ENCODE data around the gene PLEKHA5.

The PLEKHA5 gene

DNA sequence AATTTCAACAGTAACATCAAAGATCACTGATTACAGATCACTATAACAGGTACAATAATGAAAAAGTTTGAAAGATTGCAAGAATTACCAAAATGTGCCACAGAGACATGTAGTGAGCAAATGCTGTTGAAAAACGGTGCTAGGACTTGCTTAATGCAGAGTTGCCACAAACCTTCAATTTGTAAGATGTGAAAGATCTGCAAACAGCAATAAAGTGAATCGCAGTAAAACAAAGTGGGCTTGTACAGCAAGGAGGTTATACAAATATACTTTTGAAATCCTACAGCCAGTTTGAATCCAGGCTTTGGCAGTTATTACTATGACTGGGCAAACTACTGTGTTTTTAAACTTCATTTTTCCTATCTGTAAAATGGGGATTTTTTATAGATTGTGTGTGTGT is 1.0 kb upstream of the PLEKHA5 start:
- TF ChIP-seq, protein P1, sequence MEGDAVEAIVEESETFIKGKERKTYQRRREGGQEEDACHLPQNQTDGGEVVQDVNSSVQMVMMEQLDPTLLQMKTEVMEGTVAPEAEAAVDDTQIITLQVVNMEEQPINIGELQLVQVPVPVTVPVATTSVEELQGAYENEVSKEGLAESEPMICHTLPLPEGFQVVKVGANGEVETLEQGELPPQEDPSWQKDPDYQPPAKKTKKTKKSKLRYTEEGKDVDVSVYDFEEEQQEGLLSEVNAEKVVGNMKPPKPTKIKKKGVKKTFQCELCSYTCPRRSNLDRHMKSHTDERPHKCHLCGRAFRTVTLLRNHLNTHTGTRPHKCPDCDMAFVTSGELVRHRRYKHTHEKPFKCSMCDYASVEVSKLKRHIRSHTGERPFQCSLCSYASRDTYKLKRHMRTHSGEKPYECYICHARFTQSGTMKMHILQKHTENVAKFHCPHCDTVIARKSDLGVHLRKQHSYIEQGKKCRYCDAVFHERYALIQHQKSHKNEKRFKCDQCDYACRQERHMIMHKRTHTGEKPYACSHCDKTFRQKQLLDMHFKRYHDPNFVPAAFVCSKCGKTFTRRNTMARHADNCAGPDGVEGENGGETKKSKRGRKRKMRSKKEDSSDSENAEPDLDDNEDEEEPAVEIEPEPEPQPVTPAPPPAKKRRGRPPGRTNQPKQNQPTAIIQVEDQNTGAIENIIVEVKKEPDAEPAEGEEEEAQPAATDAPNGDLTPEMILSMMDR (conservative IDR thresholded peaks at IDR 0.05; ENCODE audit: low read depth, low read length): no peak
- H3K4me3 ChIP-seq (ENCODE audit: low read depth, low read length): no peak overlapping the region
- no peak for DNase-seq (ENCODE audit: low read depth)

DNA sequence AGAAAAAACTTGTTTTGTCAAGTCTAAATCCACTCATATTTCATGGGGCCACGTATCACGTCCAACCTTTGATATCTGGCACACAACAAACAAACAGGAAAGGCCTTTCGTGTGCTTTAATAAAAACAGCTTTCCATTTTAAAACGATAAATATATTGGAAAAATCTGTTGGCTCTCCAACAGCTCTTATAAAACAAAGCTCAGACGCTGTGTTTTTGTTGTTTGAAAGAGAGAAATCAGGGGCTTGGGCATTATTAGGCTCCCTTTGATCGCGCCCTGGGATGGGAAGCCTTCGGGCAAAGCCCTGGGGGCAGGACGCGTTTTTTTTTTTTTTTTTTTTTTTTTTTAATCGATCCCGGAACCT is 429 bp upstream of the PLEKHA5 start:
- peak; percentile 46 for DNase-seq (ENCODE audit: low read depth)
- peak overlapping the region; percentile 56 for H3K4me3 ChIP-seq (ENCODE audit: low read depth, low read length)

DNA sequence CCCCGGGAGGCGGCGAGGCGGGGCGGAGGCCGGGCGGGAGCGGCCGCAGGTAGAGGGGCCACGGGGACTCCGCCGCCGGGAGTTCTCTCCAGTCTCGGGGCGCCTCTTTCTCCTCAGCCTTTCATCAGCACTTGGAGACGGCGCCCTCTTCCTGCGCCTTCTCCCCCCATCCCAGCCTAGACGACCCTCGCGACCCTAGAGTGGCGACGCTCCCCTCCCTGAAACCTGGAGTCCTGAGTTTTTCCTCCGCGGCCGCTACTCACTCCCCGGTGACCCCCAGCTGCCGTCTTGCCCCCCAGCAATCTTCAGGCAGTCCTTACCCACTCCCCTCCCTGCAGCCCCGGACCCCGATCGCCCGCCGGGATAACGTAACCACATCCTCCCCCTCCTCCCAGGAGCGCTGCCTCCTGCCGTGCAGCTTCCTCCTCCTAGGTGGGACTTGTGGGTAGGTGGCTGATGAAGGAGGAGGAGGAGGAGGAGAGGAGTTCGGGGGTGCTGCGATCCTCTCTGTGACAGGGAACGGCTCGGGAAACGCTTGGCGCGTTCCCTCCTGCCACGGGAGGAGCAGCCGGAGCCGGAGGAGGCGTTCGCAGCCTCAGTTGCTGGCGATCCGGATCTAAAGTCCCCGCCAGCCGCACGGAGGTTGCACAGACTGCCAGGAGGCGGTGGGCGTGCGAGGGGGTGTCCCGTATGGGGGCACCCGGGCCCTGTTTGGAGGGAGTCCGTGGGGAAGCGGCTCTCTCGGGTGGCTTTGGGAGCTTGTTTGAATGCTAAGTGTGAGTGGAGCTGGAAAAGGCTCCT is 891 bp downstream of the PLEKHA5 start:
- DNase-seq (ENCODE audit: low read depth): peak; percentile 28
- TF ChIP-seq, protein P1 (conservative IDR thresholded peaks at IDR 0.05; ENCODE audit: low read depth, low read length): no peak

More for the DNA sequence above, 429 bp upstream of the PLEKHA5 start:
- TF ChIP-seq, protein P1 (conservative IDR thresholded peaks at IDR 0.05; ENCODE audit: low read depth, low read length): no peak

DNA sequence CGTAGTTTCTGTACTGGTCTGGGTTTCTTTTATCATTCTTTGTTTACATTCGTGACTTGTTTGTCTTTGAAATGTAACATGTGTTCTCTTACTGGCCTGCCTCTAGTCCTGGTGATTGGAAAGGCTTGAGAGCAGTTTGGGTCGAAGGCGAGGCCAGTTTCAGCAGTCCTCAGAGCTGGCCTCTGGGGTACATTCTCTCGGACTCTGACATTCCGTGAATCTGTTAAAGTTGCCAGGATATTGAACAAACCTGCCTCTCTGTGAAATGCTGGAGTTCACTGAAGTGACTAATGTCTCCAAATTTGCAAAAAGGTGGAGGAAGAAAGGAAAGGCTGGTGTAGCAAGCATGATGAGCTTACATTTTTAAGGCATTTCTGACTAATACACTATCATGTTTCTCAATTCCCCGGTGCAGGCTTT is 1.5 kb downstream of the PLEKHA5 start:
- TF ChIP-seq, protein P1 (conservative IDR thresholded peaks at IDR 0.05; ENCODE audit: low read depth, low read length): no peak
- peak overlapping the region; percentile 93 for H3K4me3 ChIP-seq (ENCODE audit: low read depth, low read length)
- peak; percentile 60 for DNase-seq (ENCODE audit: low read depth)

More for the DNA sequence above, 891 bp downstream of the PLEKHA5 start:
- peak overlapping the region; percentile 93 for H3K4me3 ChIP-seq (ENCODE audit: low read depth, low read length)

DNA sequence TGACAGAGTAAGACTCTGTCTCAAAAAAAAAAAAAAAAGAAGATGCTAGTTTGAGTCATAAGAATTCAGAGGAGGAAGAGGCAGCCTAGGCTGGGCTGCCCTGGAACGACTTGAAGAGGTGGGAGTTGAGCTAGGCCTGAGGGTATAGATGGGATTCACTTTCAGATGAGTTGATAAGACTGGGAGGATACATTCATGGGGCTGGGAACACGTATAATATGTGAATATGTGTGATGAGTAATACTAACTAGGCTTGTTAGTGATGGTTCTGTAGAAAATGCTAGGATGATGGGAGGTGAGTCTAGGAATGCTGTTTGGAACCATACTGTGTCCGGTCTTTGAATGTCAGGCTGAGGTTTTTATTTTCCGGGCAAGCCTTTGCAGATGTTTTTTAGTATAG is 9.0 kb downstream of the PLEKHA5 start:
- TF ChIP-seq, protein P1 (conservative IDR thresholded peaks at IDR 0.05; ENCODE audit: low read depth, low read length): no peak
- no peak overlapping the region for H3K4me3 ChIP-seq (ENCODE audit: low read depth, low read length)
- DNase-seq (ENCODE audit: low read depth): peak; percentile 82

DNA sequence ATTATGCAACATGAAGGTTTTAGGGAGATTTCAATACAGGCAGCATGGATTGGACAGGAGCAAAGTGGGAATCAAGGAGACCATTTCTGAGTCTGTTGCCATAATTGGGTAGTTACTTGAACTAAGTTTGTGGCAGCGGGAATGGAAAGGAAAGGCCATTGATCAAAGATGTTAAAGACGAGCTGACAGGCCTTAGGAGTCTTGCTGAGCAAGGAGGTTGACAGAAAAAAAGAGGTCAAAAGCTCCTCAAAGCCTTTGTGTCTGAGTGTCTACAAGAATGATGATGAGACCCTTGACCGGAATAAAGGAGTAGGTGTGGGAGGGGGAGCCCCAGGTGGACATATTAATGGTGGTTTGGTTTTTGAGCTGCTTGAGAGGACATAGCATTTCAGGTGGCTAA is 9.4 kb downstream of the PLEKHA5 start:
- no peak overlapping the region for H3K4me3 ChIP-seq (ENCODE audit: low read depth, low read length)
- TF ChIP-seq, protein P1 (conservative IDR thresholded peaks at IDR 0.05; ENCODE audit: low read depth, low read length): no peak
- no peak for DNase-seq (ENCODE audit: low read depth)
